ENCODE results near the gene BTG4.

The BTG4 gene

GRCh38 chr11:111538407-111539114 is 26.4 kb upstream of the BTG4 start:
- DNase-seq, result no peak

GRCh38 chr11:111537336-111537860 is 25.2 kb upstream of the BTG4 start:
- DNase-seq, result no peak

GRCh38 chr11:111535281-111535680 is 23.1 kb upstream of the BTG4 start:
- DNase-seq, result no peak

GRCh38 chr11:111532365-111532709 is 20.2 kb upstream of the BTG4 start:
- no peak for DNase-seq

- DNase-seq, result peak in 1 of 58 donors; percentile 16
Observed at GRCh38 chr11:111531687-111532364, 19.6 kb upstream of the BTG4 start.

GRCh38 chr11:111531136-111531535 is 18.9 kb upstream of the BTG4 start:
- DNase-seq, result peak in 1 of 58 donors; percentile 14

- no peak for DNase-seq
Observed at GRCh38 chr11:111530091-111530490, 17.9 kb upstream of the BTG4 start.

GRCh38 chr11:111528557-111528956 is 16.4 kb upstream of the BTG4 start:
- no peak for DNase-seq

- DNase-seq, result no peak
Observed at GRCh38 chr11:111527279-111527678, 15.1 kb upstream of the BTG4 start.

- no peak for DNase-seq
Observed at GRCh38 chr11:111526501-111526900, 14.3 kb upstream of the BTG4 start.

- no peak for DNase-seq
Observed at GRCh38 chr11:111525456-111525855, 13.3 kb upstream of the BTG4 start.

- no peak for DNase-seq
Observed at GRCh38 chr11:111524056-111524455, 11.9 kb upstream of the BTG4 start.

GRCh38 chr11:111523343-111523742 is 11.2 kb upstream of the BTG4 start:
- no peak for DNase-seq

GRCh38 chr11:111522426-111522825 is 10.2 kb upstream of the BTG4 start:
- no peak for DNase-seq

- DNase-seq, result no peak
Observed at GRCh38 chr11:111521135-111521534, 8.9 kb upstream of the BTG4 start.

GRCh38 chr11:111520560-111520959 is 8.4 kb upstream of the BTG4 start:
- no peak for DNase-seq

- DNase-seq, result no peak
Observed at GRCh38 chr11:111518668-111519067, 6.5 kb upstream of the BTG4 start.

GRCh38 chr11:111515591-111515990 is 3.4 kb upstream of the BTG4 start:
- DNase-seq, result no peak

- DNase-seq, result peak in 9 of 58 donors; percentile 3 to 47 (median 18)
Observed at GRCh38 chr11:111514216-111515031, 2.2 kb upstream of the BTG4 start, which contains the start of gene HOATZ. Gene HOATZ (plus strand): TSS chr11:111514778. CDS start chr11:111514785, 7 bp downstream.

GRCh38 chr11:111513240-111513605 is 1.0 kb upstream of the BTG4 start:
- no peak for DNase-seq

GRCh38 chr11:111510311-111510710 is 1.9 kb downstream of the BTG4 start:
- DNase-seq, result no peak

- no peak for DNase-seq
Observed at GRCh38 chr11:111502611-111503010, 9.6 kb downstream of the BTG4 start.
